Measurements from ENCODE around the gene BBS9.

The BBS9 gene

DNA sequence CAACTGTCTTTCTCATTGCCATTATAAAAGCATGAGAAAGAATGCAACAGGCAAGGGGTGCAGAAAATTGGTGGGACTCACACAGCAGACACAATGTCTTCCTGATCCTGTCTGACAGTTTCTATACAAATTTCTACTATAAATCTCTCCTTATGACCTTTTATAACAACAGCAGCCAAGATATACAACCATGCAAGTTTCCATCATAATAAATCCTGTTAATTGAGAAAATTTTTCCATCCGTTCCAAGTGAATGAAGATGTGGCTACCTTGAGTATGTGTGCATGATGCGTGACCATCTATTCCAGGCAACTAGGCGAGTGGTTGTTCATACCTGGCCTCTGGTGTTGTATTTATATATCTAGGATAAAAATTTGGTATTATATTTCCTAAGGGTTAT is 216.7 kb downstream of the BBS9 start:
- TF ChIP-seq FOXP2 (optimal IDR thresholded peaks at IDR 0.05; ENCODE audit: borderline replicate concordance, extremely low read depth, extremely low read length, insufficient read depth) = no peak
- TF ChIP-seq TAF1 (IDR thresholded peaks at IDR 0.05; ENCODE audit: borderline replicate concordance, insufficient read depth, low read length) = no peak
- TF ChIP-seq SIN3A (IDR thresholded peaks at IDR 0.05; ENCODE audit: borderline replicate concordance, insufficient read depth, low read length) = no peak
- no peak for TF ChIP-seq REST (IDR thresholded peaks at IDR 0.05; ENCODE audit: insufficient read depth in 1 of 2, low read depth in 2 of 2, low read length in 2 of 2)

- TF ChIP-seq TAF1 (IDR thresholded peaks at IDR 0.05; ENCODE audit: borderline replicate concordance, insufficient read depth, low read length) = no peak
- no peak for TF ChIP-seq POLR2AphosphoS5 (IDR thresholded peaks at IDR 0.05; ENCODE audit: low read depth, low read length)
- no peak for TF ChIP-seq FOXP2 (optimal IDR thresholded peaks at IDR 0.05; ENCODE audit: borderline replicate concordance, extremely low read depth, extremely low read length, insufficient read depth)
- TF ChIP-seq SIN3A (IDR thresholded peaks at IDR 0.05; ENCODE audit: borderline replicate concordance, insufficient read depth, low read length) = no peak
- no peak for TF ChIP-seq REST (IDR thresholded peaks at IDR 0.05; ENCODE audit: insufficient read depth in 1 of 2, low read depth in 2 of 2, low read length in 2 of 2)
Measured at GRCh38 chr7:33350577-33350976, 221.2 kb downstream of the BBS9 start.

GRCh38 chr7:33351709-33352108 is 222.3 kb downstream of the BBS9 start:
- TF ChIP-seq REST (IDR thresholded peaks at IDR 0.05; ENCODE audit: insufficient read depth in 1 of 2, low read depth in 2 of 2, low read length in 2 of 2) = no peak
- TF ChIP-seq TAF1 (IDR thresholded peaks at IDR 0.05; ENCODE audit: borderline replicate concordance, insufficient read depth, low read length) = no peak
- no peak for TF ChIP-seq SIN3A (IDR thresholded peaks at IDR 0.05; ENCODE audit: borderline replicate concordance, insufficient read depth, low read length)

- TF ChIP-seq REST (IDR thresholded peaks at IDR 0.05; ENCODE audit: insufficient read depth in 1 of 2, low read depth in 2 of 2, low read length in 2 of 2) (no peak), FOXP2 (optimal IDR thresholded peaks at IDR 0.05; ENCODE audit: borderline replicate concordance, extremely low read depth, extremely low read length, insufficient read depth) (no peak), SIN3A (IDR thresholded peaks at IDR 0.05; ENCODE audit: borderline replicate concordance, insufficient read depth, low read length) (no peak), TAF1 (IDR thresholded peaks at IDR 0.05; ENCODE audit: borderline replicate concordance, insufficient read depth, low read length) (no peak), POLR2AphosphoS5 (IDR thresholded peaks at IDR 0.05; ENCODE audit: low read depth, low read length) (no peak)
Measured at GRCh38 chr7:33354201-33354600, 224.8 kb downstream of the BBS9 start.

GRCh38 chr7:33355386-33355785 is 226.0 kb downstream of the BBS9 start:
- no peak for TF ChIP-seq SIN3A (IDR thresholded peaks at IDR 0.05; ENCODE audit: borderline replicate concordance, insufficient read depth, low read length)
- TF ChIP-seq FOXP2 (optimal IDR thresholded peaks at IDR 0.05; ENCODE audit: borderline replicate concordance, extremely low read depth, extremely low read length, insufficient read depth) = no peak
